ENCODE results near the gene DAAM1. TPM values are rescaled to one million over a fixed set of nuclear protein-coding genes. Genes with fewer than 3 reads are reported as not detected.

DAAM1 gene
- total and polyA plus RNA-seq, 12 donors, result 22.8 to 102 (median 75.2) TPM

GRCh38 chr14:59272633-59273032 lies 84.2 kb downstream of the DAAM1 start:
- Histone ChIP-seq H3K9me3 (no peaks in the 10 kb centered on the region), H3K27ac (no peak overlapping the region), H3K4me1 (peaks cover 6 to 57% (median 40%) of the 10 kb centered on the region in 9 donors), H3K27me3 (no peaks in the 10 kb centered on the region), H3K4me3 (no peak overlapping the region), H3K36me3 (peaks cover 0 to 38% (median 7%) of the 10 kb centered on the region in 9 donors)
- TF ChIP-seq CTCF (IDR thresholded peaks at IDR 0.05), result no peak
- intact Hi-C loops (cut with DNase I), result no loop called here
- no peak for DNase-seq
- no peak for ATAC-seq

GRCh38 chr14:59273737-59274136 lies 85.3 kb downstream of the DAAM1 start:
- WGBS, 2 donors, result 56 to 69% methylated on average over 4 of the region's 4 CpGs
- H3K4me3 ChIP-seq, result no peak overlapping the region
- no peak for DNase-seq
- ATAC-seq, result peak in 2 of 8 donors; percentile 9 to 36
- H3K36me3 ChIP-seq, result peaks cover 0 to 27% (median 7%) of the 10 kb centered on the region in 9 donors
- H3K27me3 ChIP-seq, result no peaks in the 10 kb centered on the region
- intact Hi-C loops (cut with DNase I), result no loop called here
- H3K4me1 ChIP-seq, result peaks cover 6 to 68% (median 47%) of the 10 kb centered on the region in 9 donors
- peak overlapping the region in 1 of 10 donors; percentile 71 for H3K27ac ChIP-seq
- TF ChIP-seq CTCF (IDR thresholded peaks at IDR 0.05), result no peak
- no peaks in the 10 kb centered on the region for H3K9me3 ChIP-seq

GRCh38 chr14:59274991-59275391 lies 86.5 kb downstream of the DAAM1 start:
- Histone ChIP-seq H3K9me3 (no peaks in the 10 kb centered on the region), H3K27me3 (no peaks in the 10 kb centered on the region), H3K4me1 (peaks cover 2 to 69% (median 42%) of the 10 kb centered on the region in 9 donors), H3K36me3 (peaks cover 0 to 15% (median 0%) of the 10 kb centered on the region in 9 donors), H3K27ac (peak overlapping the region in 8 of 10 donors; percentile 4 to 71 (median 44)), H3K4me3 (no peak overlapping the region)
- ATAC-seq, result peak in 7 of 8 donors; percentile 48 to 70 (median 58)
- WGBS, 2 donors, result 34 to 46% methylated on average over 3 of the region's 3 CpGs
- intact Hi-C loops (cut with DNase I), result no loop called here
- DNase-seq, result peak in 1 of 2 donors; percentile 42
- no peak for TF ChIP-seq CTCF (IDR thresholded peaks at IDR 0.05)

GRCh38 chr14:59275668-59276067 lies 87.2 kb downstream of the DAAM1 start:
- intact Hi-C loops (cut with DNase I), result no loop called here

More at GRCh38 chr14:59275668-59276067, 87.2 kb downstream of the DAAM1 start:
- DNase-seq (no peak), ATAC-seq (peak in 7 of 8 donors; percentile 49 to 78 (median 68))
- peaks cover 2 to 64% (median 42%) of the 10 kb centered on the region in 9 donors for H3K4me1 ChIP-seq
- H3K4me3 ChIP-seq, result no peak overlapping the region
- H3K27me3 ChIP-seq, result no peaks in the 10 kb centered on the region
- no peaks in the 10 kb centered on the region for H3K9me3 ChIP-seq
- no peak for TF ChIP-seq CTCF (IDR thresholded peaks at IDR 0.05)
- peaks cover 0 to 9% (median 0%) of the 10 kb centered on the region in 9 donors for H3K36me3 ChIP-seq
- peak overlapping the region in 8 of 10 donors; percentile 4 to 71 (median 44) for H3K27ac ChIP-seq
